Esophagus squamous epithelium (tissue), 5 donors: ENCODE results near the gene RBM11. TPM values are rescaled to one million over a fixed set of nuclear protein-coding genes. Genes with fewer than 3 reads are reported as not detected.
A peak's percentile ranks its signal among the peaks of the same experiment; 100 is the strongest.
"Not testable (repeated sequence)": the region's sequence is repeated elsewhere in the genome, so short reads cannot be mapped to it uniquely, and the experiment has no call there.

Experiments
- DNase-seq: peaks from one replicate; lab custom pipeline; 2025; lab: John Stamatoyannopoulos, UW
- H3K27ac ChIP-seq, 4 donors: fragments of 200-600 bp; sonication (generic); one replicate each; pipeline ENCODE4 v1.5.1; 2016 to 2019; ENCODE audit warnings: mild to moderate bottlenecking in 1 of 4
- H3K27me3 ChIP-seq, 4 donors: fragments of 200-600 bp; sonication (generic); 1 replicate in 3 of 4; 2 replicates in 1 of 4; pipeline versions ENCODE4 v1.5.1 to v1.6.0; 2017 to 2021; ENCODE audit warnings: antibody characterized with exemption in 1 of 4
- H3K36me3 ChIP-seq, 3 donors: fragments of 200-600 bp; sonication (generic); one replicate each; pipeline ENCODE4 v1.5.1; 2016 to 2019
- H3K4me1 ChIP-seq, 3 donors: fragments of 200-600 bp; sonication (generic); one replicate each; pipeline ENCODE4 v1.5.1; 2017 to 2019
- H3K4me3 ChIP-seq, 4 donors: fragments of 200-600 bp; sonication (generic); 1 replicate in 3 of 4; 2 replicates in 1 of 4; pipeline ENCODE4 v1.5.1; 2016 to 2019; ENCODE audit warnings: mild to moderate bottlenecking in 2 of 4, moderate library complexity in 1 of 4
- H3K9me3 ChIP-seq, 3 donors: fragments of 200-600 bp; sonication (generic); one replicate each; pipeline ENCODE4 v1.5.1; 2016 to 2019
- CTCF ChIP-seq, 6 experiments: fragments of 450-650 bp in 4 of 6; fragments of 200-600 bp in 2 of 6; sonication (generic) in 2 of 6; IDR thresholded peaks; one replicate each; pipeline ENCODE4 v1.5.1; 2016 to 2019; ENCODE audit warnings: antibody characterized with exemption in 6 of 6, mild to moderate bottlenecking in 4 of 6, moderate library complexity in 4 of 6
- POLR2A ChIP-seq, 4 donors: fragments of 450-650 bp; IDR thresholded peaks; one replicate each; pipeline ENCODE4 v1.6.1; 2017; ENCODE audit warnings: antibody characterized with exemption in 4 of 4, mild to moderate bottlenecking in 4 of 4, moderate library complexity in 3 of 4
- WGBS, 2 donors: methylation state at CpG; one replicate each; pipeline ENCODE4 v1.1.5; 2018; 5-methylcytosine and 5-hydroxymethylcytosine counted together
- intact Hi-C: fragments of 100-400 bp; cut with DNase I; formaldehyde crosslinking; loops from one replicate; pipeline ENCODE4 v1.15.0; 2022
- total RNA-seq, 4 donors: library from RNA; depleted of rRNA; stranded (reverse); fragments of >200 nt; gene quantifications; one replicate each; pipeline ENCODE4 v1.1.0, GENCODE V29; 2016
- donor health status: DM: yes; HTN: yes; CAD: no.

RBM11 gene
- total RNA-seq: 1 to 10 TPM in 2 of 4 donors, under 1 TPM in 2; 0.40 to 3.8 (median 1.1) TPM

GRCh38 chr21:14215971-14216641, at the start of gene RBM11:
Gene RBM11 (plus strand): TSS chr21:14216157. CDS start chr21:14216187, 30 bp downstream.
- WGBS, 2 donors: 1 to 9% methylated on average over 16 to 23 of the region's 55 CpGs
- Histone ChIP-seq H3K4me1 (peaks cover 4 to 17% (median 4%) of the 10 kb centered on the region in 3 donors), H3K27ac (peak within 1 kb of the TSS in 3 of 4 donors; percentile 1 to 51 (median 34)), H3K4me3 (peak within 1 kb of the TSS; percentile 50 to 84 (median 60)), H3K27me3 (peaks cover 0 to 21% (median 0%) of the 10 kb centered on the region in 4 donors), H3K9me3 (no peaks in the 10 kb centered on the region), H3K36me3 (no peaks in the 10 kb centered on the region)
- intact Hi-C loops: no loop called here
- no peak for TF ChIP-seq CTCF (IDR thresholded peaks at IDR 0.05)
- TF ChIP-seq POLR2A (IDR thresholded peaks at IDR 0.05): peak in 1 of 4 donors; percentile 14
- peak; percentile 2 for DNase-seq

- DNase-seq, H3K4me1 ChIP-seq, H3K4me3 ChIP-seq, H3K27ac ChIP-seq, intact Hi-C loops, H3K27me3 ChIP-seq, H3K36me3 ChIP-seq, H3K9me3 ChIP-seq: not testable (repeated sequence)
- 79 to 81% methylated on average over 9 to 16 of the region's 16 CpGs for WGBS, 2 donors
Measured at GRCh38 chr21:14166463-14167223, 49.3 kb upstream of the RBM11 start.

GRCh38 chr21:14206222-14206621, 9.7 kb upstream of the RBM11 start:
- Histone ChIP-seq H3K27me3 (peaks cover 0 to 8% (median 0%) of the 10 kb centered on the region in 4 donors), H3K36me3 (no peaks in the 10 kb centered on the region), H3K9me3 (no peaks in the 10 kb centered on the region), H3K4me3 (no peak overlapping the region), H3K27ac (no peak overlapping the region), H3K4me1 (no peaks in the 10 kb centered on the region)
- no peak for TF ChIP-seq CTCF (IDR thresholded peaks at IDR 0.05)
- no peak for TF ChIP-seq POLR2A (IDR thresholded peaks at IDR 0.05)
- DNase-seq: no peak
- intact Hi-C loops: no loop called here

- DNase-seq: no peak
- Histone ChIP-seq H3K27me3 (peaks cover 0 to 19% (median 0%) of the 10 kb centered on the region in 4 donors), H3K9me3 (no peaks in the 10 kb centered on the region), H3K36me3 (no peaks in the 10 kb centered on the region), H3K4me1 (peaks cover 0 to 1% (median under 1%) of the 10 kb centered on the region in 3 donors), H3K4me3 (no peak within 1 kb of the TSS), H3K27ac (no peak within 1 kb of the TSS)
- intact Hi-C loops: no loop called here
- WGBS, 2 donors: 45 to 88% methylated on average over 1 of the region's 1 CpG
- TF ChIP-seq POLR2A (IDR thresholded peaks at IDR 0.05) (no peak), CTCF (IDR thresholded peaks at IDR 0.05) (no peak)
Measured at GRCh38 chr21:14210738-14211137, 5.2 kb upstream of the RBM11 start, which contains the start of gene LIPI. Gene LIPI (minus strand): TSS chr21:14210955. CDS start chr21:14210845, 110 bp downstream.

- Histone ChIP-seq H3K27ac (no peak overlapping the region), H3K27me3 (peaks cover 0 to 29% (median 0%) of the 10 kb centered on the region in 4 donors), H3K4me1 (peaks cover 4 to 17% (median 4%) of the 10 kb centered on the region in 3 donors), H3K36me3 (no peaks in the 10 kb centered on the region), H3K4me3 (no peak overlapping the region), H3K9me3 (no peaks in the 10 kb centered on the region)
- no peak for DNase-seq
- intact Hi-C loops: no loop called here
- TF ChIP-seq CTCF (IDR thresholded peaks at IDR 0.05) (no peak), POLR2A (IDR thresholded peaks at IDR 0.05) (no peak)
Measured at GRCh38 chr21:14213164-14213563, 2.8 kb upstream of the RBM11 start.
